K562 (cell line): ENCODE results near the gene RPL7A. TPM values are rescaled to one million over a fixed set of nuclear protein-coding genes. Genes with fewer than 3 reads are reported as not detected.

Source experiments
- CBFA2T3 ChIP-seq: fragments of 450-650 bp; IDR thresholded peaks from 2 replicates; pipeline ENCODE4 v1.6.1; 2017
- CHAMP1 ChIP-seq: fragments of 450-650 bp; IDR thresholded peaks from 2 replicates; pipeline ENCODE4 v1.6.1; 2016; ENCODE audit warnings: mild to moderate bottlenecking
- HES1 ChIP-seq: fragments of 450-650 bp; IDR thresholded peaks from 2 replicates; pipeline ENCODE4 v1.6.1; 2016; ENCODE audit warnings: low read depth, mild to moderate bottlenecking, moderate library complexity
- IRF1 ChIP-seq: sonication (generic); formaldehyde crosslinking; IDR thresholded peaks from 2 replicates; pipeline ENCODE4 v1.8.0; 2022; ENCODE audit warnings: missing genetic modification reagents, mild to moderate bottlenecking, borderline replicate concordance
- JUND ChIP-seq, 2 experiments: IDR thresholded peaks; 2 replicates in 1 of 2; 3 replicates in 1 of 2; pipeline ENCODE4 v1.6.1; 2011; ENCODE audit warnings: borderline replicate concordance in 2 of 2, low read depth in 2 of 2, low read length in 2 of 2, improper control_type of control experiment in 1 of 2, missing biosample characterization in 1 of 2, missing genetic modification characterization in 1 of 2, missing genetic modification reagents in 1 of 2
- MTA2 ChIP-seq: fragments of 450-650 bp; IDR thresholded peaks from 2 replicates; pipeline ENCODE4 v1.6.1; 2016; ENCODE audit warnings: low read depth
- MYC ChIP-seq, 2 experiments: fragments of 250-450 bp in 1 of 2; sonication (Bioruptor Pico) in 1 of 2; IDR thresholded peaks; 2 replicates each; pipeline versions ENCODE4 v1.5.1 to v1.6.1; 2012 to 2021; ENCODE audit warnings: low read depth in 2 of 2, borderline replicate concordance in 1 of 2, improper control_type of control experiment in 1 of 2, low read length in 1 of 2, mild to moderate bottlenecking in 1 of 2, moderate library complexity in 1 of 2
- NR1H2 ChIP-seq: sonication (generic); formaldehyde crosslinking; IDR thresholded peaks from 2 replicates; pipeline ENCODE4 v1.4.0; 2020; ENCODE audit warnings: mild to moderate bottlenecking, missing genetic modification reagents
- NUFIP1 ChIP-seq: fragments of 450-650 bp; IDR thresholded peaks from 2 replicates; pipeline ENCODE4 v1.6.1; 2018; ENCODE audit not compliant: partially characterized antibody
- PHF8 ChIP-seq: fragments of 200-600 bp; sonication (generic); IDR thresholded peaks from 2 replicates; pipeline ENCODE4 v1.6.1; 2012; ENCODE audit warnings: mixed run types, mild to moderate bottlenecking, inconsistent platforms, low read length, moderate library complexity, borderline replicate concordance
- SUPT5H ChIP-seq: fragments of 450-650 bp; IDR thresholded peaks from 2 replicates; pipeline ENCODE4 v1.6.1; 2016
- VEZF1 ChIP-seq: fragments of 200-800 bp; sonication (Bioruptor generic); IDR thresholded peaks from 2 replicates; pipeline ENCODE4 v1.6.1; 2017; ENCODE audit warnings: missing genetic modification characterization, missing compliant biosample characterization
- ZNF23 ChIP-seq: fragments of 250-450 bp; sonication (Bioruptor Pico); IDR thresholded peaks from 2 replicates; pipeline ENCODE4 v1.4.0; 2020; ENCODE audit warnings: mild to moderate bottlenecking
- polyA plus RNA-seq, 8 experiments: library from polyadenylated mRNA; depleted of rRNA in 4 of 8; stranded (reverse) in 5 of 8; unstranded in 3 of 8; fragments of >200 nt; fragmentation: Nextera tagmentation in 2 of 8; fragmentation: Illumina TruSeq in 1 of 8; extraction: Ambion mirVana in 2 of 8; extraction: Trizol in 1 of 8; gene quantifications; 2 replicates each; pipeline versions ENCODE4 v1.2.1 to v1.2.3, GENCODE V29; 2011 to 2014; ENCODE audit warnings: inconsistent platforms in 1 of 8, missing spikeins in 1 of 8
- total RNA-seq, 7 experiments: library from RNA; depleted of rRNA in 6 of 7; stranded (reverse); fragments of >200 nt in 6 of 7; fragmentation: Illumina TruSeq in 2 of 7; extraction: Trizol in 2 of 7; gene quantifications; 2 replicates each; pipeline versions ENCODE4 v1.2.1 to v1.2.3, GENCODE V29; 2011 to 2021; ENCODE audit warnings: low replicate concordance in 1 of 7

RPL7A gene
- total and polyA plus RNA-seq, 9 of the 15 experiments (the other 6 are each of a cell fraction or from before 2014, with no cell fraction given): 1,935 to 3,760 (median 2,652) TPM

- TF ChIP-seq IRF1 (CRISPR knock-in tag) (no peak), JUND (IDR thresholded peaks at IDR 0.05; ENCODE audit: borderline replicate concordance, low read depth, low read length) (peak; percentile 33; the same call in 1 of the 2 replicates), JUND (tag; IDR thresholded peaks at IDR 0.05; ENCODE audit: borderline replicate concordance, low read depth, low read length) (no peak), ZNF23 (CRISPR knock-in tag) (no peak), NR1H2 (CRISPR knock-in tag) (no peak), CHAMP1 (no peak), SUPT5H (peak; percentile 84), MYC (IDR thresholded peaks at IDR 0.05; ENCODE audit: low read depth, low read length) (peak; percentile 79), MYC (CRISPR knock-in tag; IDR thresholded peaks at IDR 0.05; ENCODE audit: borderline replicate concordance, low read depth) (no peak), VEZF1 (CRISPR knock-in tag) (peak; percentile 72), CBFA2T3 (no peak), NUFIP1 (no peak), PHF8 (peak; percentile 76; the same call in 1 of the 2 replicates), MTA2 (no peak), HES1 (no peak)
These were observed 8.5 kb downstream of the RPL7A start, which contains the start of the genes SURF1 and SURF2 (continued) for GRCh38 chr9:133356391-133357091.
